Karpas-422 (cell line): Measurements from ENCODE around the gene WWC2. TPM values are rescaled to one million over a fixed set of nuclear protein-coding genes. Genes with fewer than 3 reads are reported as not detected.

ENCODE experiments used
- DNase-seq: peaks from one replicate; pipeline ENCODE4 v3.0.0-alpha.2; 2015
- H2AFZ ChIP-seq: fragments of 200-600 bp; sonication (generic); 2 replicates; pipeline ENCODE4 v1.6.1; 2014; ENCODE audit warnings: antibody characterized with exemption, low read length, mixed read lengths
- H3K27ac ChIP-seq: fragments of 200-600 bp; sonication (generic); 2 replicates; pipeline ENCODE4 v1.5.1; 2014; ENCODE audit warnings: mild to moderate bottlenecking, low read length, moderate library complexity
- H3K27me3 ChIP-seq: fragments of 200-600 bp; sonication (generic); 2 replicates; pipeline ENCODE4 v1.6.1; 2014; ENCODE audit warnings: low read length, mixed read lengths
- H3K36me3 ChIP-seq: fragments of 200-600 bp; sonication (generic); 2 replicates; pipeline ENCODE4 v1.6.1; 2014; ENCODE audit warnings: low read length, mixed read lengths; ENCODE audit not compliant: insufficient read depth
- H3K4me1 ChIP-seq: fragments of 200-600 bp; sonication (generic); 2 replicates; pipeline ENCODE4 v1.6.1; 2014; ENCODE audit warnings: mild to moderate bottlenecking, low read length, mixed read lengths
- H3K4me2 ChIP-seq: fragments of 200-600 bp; sonication (generic); 2 replicates; pipeline ENCODE4 v1.6.1; 2014; ENCODE audit warnings: low read length, low read depth, mild to moderate bottlenecking; ENCODE audit not compliant: poor library complexity, severe bottlenecking
- H3K4me3 ChIP-seq: fragments of 200-600 bp; sonication (generic); 2 replicates; pipeline ENCODE4 v1.5.1; 2014; ENCODE audit warnings: mild to moderate bottlenecking, antibody characterized with exemption, low read length, mixed read lengths
- H3K79me2 ChIP-seq: fragments of 200-600 bp; sonication (generic); 2 replicates; pipeline ENCODE4 v1.6.1; 2014; ENCODE audit warnings: mild to moderate bottlenecking, low read length, mixed read lengths
- H3K9ac ChIP-seq: fragments of 200-600 bp; sonication (generic); 2 replicates; pipeline ENCODE4 v1.6.0; 2014; ENCODE audit warnings: low read length
- H3K9me2 ChIP-seq: fragments of 200-600 bp; sonication (generic), shearing (Covaris generic); replicated peaks from 2 replicates; pipeline ENCODE4 v1.6.0; 2014; ENCODE audit warnings: mild to moderate bottlenecking, low read length, moderate library complexity; ENCODE audit not compliant: insufficient read depth
- H3K9me3 ChIP-seq: fragments of 300-700, 200-600 bp; sonication (generic); 2 replicates; pipeline ENCODE4 v1.6.1; 2014; ENCODE audit warnings: low read length, mixed read lengths
- H4K20me1 ChIP-seq: fragments of 200-600 bp; sonication (generic); 2 replicates; pipeline ENCODE4 v1.6.1; 2014; ENCODE audit warnings: mild to moderate bottlenecking, antibody characterized with exemption, low read length, low read depth; ENCODE audit not compliant: insufficient read depth
- total RNA-seq: library from RNA; depleted of rRNA; stranded (reverse); fragments of >200 nt; shearing (Covaris generic); gene quantifications from 2 replicates; pipeline ENCODE4 v1.2.3, GENCODE V29; 2014; ENCODE audit warnings: low replicate concordance

WWC2 gene
- total RNA-seq, 1 experiment from 2014 or later = not detected

DNA sequence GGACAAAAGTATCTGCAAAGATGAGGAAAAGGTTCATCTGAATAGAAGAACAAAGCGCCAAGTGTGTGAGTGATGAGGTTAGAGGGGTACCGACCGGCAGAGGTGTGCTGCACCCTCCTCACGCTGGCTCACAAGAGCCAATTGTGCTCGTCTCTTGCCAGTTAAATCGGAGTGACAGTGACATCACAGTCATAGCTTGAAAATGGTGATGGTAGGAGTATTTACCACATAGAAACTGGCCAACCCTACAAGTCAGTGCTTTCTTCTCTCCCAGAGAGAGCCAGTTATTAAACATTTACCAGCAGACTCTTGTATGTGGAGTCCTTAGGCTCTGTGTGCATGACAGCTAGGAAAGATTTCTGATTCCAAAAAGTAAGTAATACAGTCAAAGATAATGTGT, 188.6 kb downstream of the WWC2 start:
- Histone ChIP-seq H3K4me2 (no peak overlapping the region), H3K27me3 (no peaks in the 10 kb centered on the region), H4K20me1 (no peaks in the 10 kb centered on the region), H3K9ac (no peak overlapping the region), H3K9me3 (no peaks in the 10 kb centered on the region), H3K27ac (no peak overlapping the region), H3K79me2 (no peaks in the 10 kb centered on the region), H3K4me1 (no peaks in the 10 kb centered on the region), H3K9me2 (no peaks in the 10 kb centered on the region), H3K4me3 (no peak overlapping the region), H3K36me3 (no peaks in the 10 kb centered on the region), H2AFZ (no peak overlapping the region)
- no peak for DNase-seq

DNA sequence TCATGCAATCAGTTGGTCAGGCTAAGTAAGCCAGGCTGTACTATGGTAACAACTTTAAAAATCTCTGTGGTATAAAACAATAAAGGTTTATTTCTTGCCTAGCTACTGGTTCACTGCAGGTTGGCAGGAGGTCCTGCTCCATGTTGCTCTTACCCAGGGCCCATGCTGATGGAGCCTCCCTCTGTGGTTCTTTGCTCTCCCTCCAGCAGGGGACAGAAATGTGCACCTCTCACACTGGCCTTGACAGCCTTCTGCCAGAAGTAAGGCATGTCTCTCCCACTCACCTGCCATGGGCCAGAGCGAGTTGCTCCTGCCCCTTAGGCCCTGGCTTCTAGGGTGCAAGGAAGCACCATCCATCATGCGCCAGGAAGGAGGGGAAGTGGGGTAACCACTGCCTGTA, 189.9 kb downstream of the WWC2 start:
- no peak overlapping the region for H3K27ac ChIP-seq
- no peaks in the 10 kb centered on the region for H3K4me1 ChIP-seq
- H3K9me2 ChIP-seq = no peaks in the 10 kb centered on the region
- H3K4me3 ChIP-seq = no peak overlapping the region
- no peaks in the 10 kb centered on the region for H3K9me3 ChIP-seq
- H4K20me1 ChIP-seq = no peaks in the 10 kb centered on the region
- H3K4me2 ChIP-seq = no peak overlapping the region
- no peak overlapping the region for H2AFZ ChIP-seq
- H3K36me3 ChIP-seq = no peaks in the 10 kb centered on the region
- H3K9ac ChIP-seq = no peak overlapping the region
- no peaks in the 10 kb centered on the region for H3K79me2 ChIP-seq
- H3K27me3 ChIP-seq = no peaks in the 10 kb centered on the region
- DNase-seq = no peak

DNA sequence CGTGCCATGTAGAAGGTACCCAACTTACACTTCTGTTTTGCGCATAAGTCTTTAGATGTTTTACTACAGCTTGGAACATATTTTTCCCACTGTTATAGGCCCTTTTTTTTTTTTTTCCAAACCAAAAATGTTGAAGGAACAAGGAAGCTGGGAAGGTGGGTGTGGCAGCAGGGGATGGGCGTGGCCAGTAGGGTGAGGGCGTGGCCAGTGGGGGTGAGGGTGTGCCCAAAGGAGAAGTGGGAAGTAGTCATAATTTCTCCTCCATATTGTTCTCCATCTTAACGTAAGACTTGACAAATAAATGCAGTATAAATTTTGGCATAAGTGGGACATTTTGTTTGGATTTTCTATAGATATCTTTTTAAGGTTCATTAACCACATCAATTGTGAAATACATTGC, 190.6 kb downstream of the WWC2 start:
- H3K36me3 ChIP-seq = no peaks in the 10 kb centered on the region
- H2AFZ ChIP-seq = no peak overlapping the region
- H3K4me3 ChIP-seq = no peak overlapping the region
- no peaks in the 10 kb centered on the region for H3K27me3 ChIP-seq
- no peak for DNase-seq
- no peaks in the 10 kb centered on the region for H3K79me2 ChIP-seq
- H3K9me2 ChIP-seq = no peaks in the 10 kb centered on the region
- H3K4me2 ChIP-seq = no peak overlapping the region
- H4K20me1 ChIP-seq = no peaks in the 10 kb centered on the region
- no peak overlapping the region for H3K27ac ChIP-seq
- H3K9ac ChIP-seq = no peak overlapping the region
- H3K9me3 ChIP-seq = no peaks in the 10 kb centered on the region
- H3K4me1 ChIP-seq = no peaks in the 10 kb centered on the region

DNA sequence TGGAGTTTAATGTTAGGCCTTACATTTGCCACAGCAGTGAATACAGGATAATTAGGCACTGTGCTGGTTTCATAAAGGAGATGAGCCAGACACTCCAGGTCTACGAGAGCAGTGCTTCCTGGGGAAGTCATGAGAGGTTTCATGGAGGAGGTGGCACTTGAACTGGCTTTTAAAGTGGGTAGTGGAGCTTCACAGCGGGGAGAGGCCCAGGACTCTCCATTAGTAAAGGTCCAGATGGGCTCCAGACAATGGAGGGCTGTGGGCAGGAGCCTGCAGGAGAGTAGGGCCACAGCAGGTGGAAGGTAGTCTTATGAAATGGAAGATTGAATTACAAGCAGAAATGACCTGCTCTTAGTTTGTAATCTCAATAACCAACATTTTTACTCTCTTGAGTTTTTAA, 192.0 kb downstream of the WWC2 start:
- Histone ChIP-seq H3K27ac (no peak overlapping the region), H3K9ac (no peak overlapping the region), H3K4me1 (no peaks in the 10 kb centered on the region), H3K9me3 (no peaks in the 10 kb centered on the region), H3K9me2 (no peaks in the 10 kb centered on the region), H3K4me3 (no peak overlapping the region), H3K79me2 (no peaks in the 10 kb centered on the region), H4K20me1 (no peaks in the 10 kb centered on the region), H3K27me3 (no peaks in the 10 kb centered on the region), H3K36me3 (no peaks in the 10 kb centered on the region), H2AFZ (no peak overlapping the region), H3K4me2 (no peak overlapping the region)
- DNase-seq = no peak

DNA sequence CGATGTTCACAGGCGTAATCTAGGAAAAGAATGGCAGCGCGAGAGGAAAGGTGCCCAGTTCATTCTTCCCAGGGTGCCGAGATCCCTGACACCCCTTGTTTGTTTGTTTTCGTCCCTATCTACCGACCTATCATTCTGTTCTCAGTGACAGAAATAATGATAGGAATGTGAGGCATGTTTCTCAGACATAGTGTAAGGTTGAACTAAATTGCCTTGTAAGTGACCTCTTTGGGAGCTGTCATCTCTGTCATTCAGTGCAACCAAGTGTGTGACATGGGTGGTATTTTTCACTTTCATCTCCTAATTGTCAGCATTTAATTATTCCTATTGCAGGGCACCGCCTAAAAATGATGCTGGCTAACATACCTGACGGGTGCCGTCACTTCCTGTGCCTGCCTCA, 196.7 kb downstream of the WWC2 start:
- no peaks in the 10 kb centered on the region for H4K20me1 ChIP-seq
- H3K9ac ChIP-seq = no peak overlapping the region
- H3K9me3 ChIP-seq = no peaks in the 10 kb centered on the region

DNA sequence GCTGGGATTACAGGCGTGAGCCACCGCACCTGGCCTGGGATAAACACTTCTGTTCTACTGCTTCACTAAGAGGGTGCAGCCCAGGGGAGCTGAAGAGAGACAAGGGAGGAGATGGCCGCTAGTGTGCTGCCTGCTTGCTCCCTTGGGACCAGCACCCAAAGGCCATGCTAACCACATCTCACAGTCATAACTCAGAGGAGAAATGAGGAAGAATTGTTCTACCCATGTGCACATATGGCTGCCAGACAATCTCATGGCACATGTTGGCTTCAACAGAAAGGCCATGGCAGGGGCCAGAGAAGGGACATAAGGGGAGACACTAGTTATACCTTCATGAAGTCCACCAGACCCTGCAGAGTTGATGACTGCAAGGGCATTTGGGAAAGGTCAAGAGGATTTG, 198.6 kb downstream of the WWC2 start:
- Histone ChIP-seq H3K4me2 (no peak overlapping the region), H3K4me3 (no peak overlapping the region)

More for the DNA sequence above, 196.7 kb downstream of the WWC2 start:
- no peak overlapping the region for H3K27ac ChIP-seq
- H3K4me2 ChIP-seq = no peak overlapping the region
- H2AFZ ChIP-seq = no peak overlapping the region
- H3K79me2 ChIP-seq = no peaks in the 10 kb centered on the region
- H3K4me3 ChIP-seq = no peak overlapping the region
- no peaks in the 10 kb centered on the region for H3K4me1 ChIP-seq
- H3K9me2 ChIP-seq = no peaks in the 10 kb centered on the region
- H3K27me3 ChIP-seq = no peaks in the 10 kb centered on the region
- no peaks in the 10 kb centered on the region for H3K36me3 ChIP-seq
- no peak for DNase-seq

DNA sequence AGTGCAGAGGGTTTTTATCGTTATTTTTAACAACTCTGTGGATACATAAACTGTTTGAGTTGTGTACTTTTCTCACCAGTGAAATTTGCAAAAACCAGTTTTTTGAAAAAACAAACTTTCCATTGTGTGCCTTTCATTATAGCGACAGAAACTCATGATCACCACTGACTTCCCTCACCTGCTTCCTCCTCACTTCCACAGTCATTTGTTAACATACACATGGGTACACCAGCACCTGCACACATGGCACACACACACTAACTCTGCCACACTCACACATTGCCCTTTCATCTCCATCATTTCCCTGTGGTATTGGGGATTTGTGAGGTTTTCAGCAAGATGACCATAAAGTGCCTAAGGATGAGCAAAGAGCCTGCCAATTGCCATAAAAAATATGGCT, 200.4 kb downstream of the WWC2 start:
- Histone ChIP-seq H3K4me1 (no peaks in the 10 kb centered on the region), H3K36me3 (no peaks in the 10 kb centered on the region), H4K20me1 (no peaks in the 10 kb centered on the region), H2AFZ (no peak overlapping the region), H3K4me2 (no peak overlapping the region), H3K4me3 (no peak overlapping the region), H3K9ac (no peak overlapping the region), H3K9me2 (no peaks in the 10 kb centered on the region), H3K9me3 (no peaks in the 10 kb centered on the region), H3K79me2 (no peaks in the 10 kb centered on the region), H3K27ac (no peak overlapping the region), H3K27me3 (no peaks in the 10 kb centered on the region)
- no peak for DNase-seq

More for the DNA sequence above, 198.6 kb downstream of the WWC2 start:
- Histone ChIP-seq H3K27me3 (no peaks in the 10 kb centered on the region), H3K9me2 (no peaks in the 10 kb centered on the region), H2AFZ (no peak overlapping the region), H3K36me3 (no peaks in the 10 kb centered on the region), H4K20me1 (no peaks in the 10 kb centered on the region), H3K9me3 (no peaks in the 10 kb centered on the region), H3K9ac (no peak overlapping the region), H3K27ac (no peak overlapping the region), H3K4me1 (no peaks in the 10 kb centered on the region), H3K79me2 (no peaks in the 10 kb centered on the region)
- DNase-seq = no peak

DNA sequence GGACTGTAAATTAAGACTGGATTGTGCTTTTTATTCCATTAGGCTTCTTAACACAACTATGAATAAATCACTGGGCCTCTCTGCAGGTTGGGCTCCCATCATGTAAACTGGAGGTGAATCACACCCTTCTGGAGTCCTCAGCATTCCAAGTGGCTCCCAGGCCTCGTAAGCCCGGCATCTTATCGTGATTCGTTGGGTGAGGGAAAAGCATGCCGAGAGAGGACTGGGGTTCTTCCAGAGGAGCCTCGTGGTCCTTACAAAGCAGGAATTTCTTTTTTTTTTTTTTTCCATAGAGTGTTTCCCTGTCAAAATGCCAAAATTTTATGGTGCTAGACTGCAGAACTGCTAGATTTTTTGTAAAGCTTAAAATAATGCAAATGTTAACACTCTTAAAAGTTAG, 201.0 kb downstream of the WWC2 start:
- Histone ChIP-seq H3K9me3 (no peaks in the 10 kb centered on the region), H4K20me1 (no peaks in the 10 kb centered on the region), H3K27ac (no peak overlapping the region), H2AFZ (no peak overlapping the region), H3K4me1 (no peaks in the 10 kb centered on the region), H3K9me2 (no peaks in the 10 kb centered on the region), H3K4me2 (no peak overlapping the region), H3K36me3 (no peaks in the 10 kb centered on the region), H3K4me3 (no peak overlapping the region), H3K27me3 (no peaks in the 10 kb centered on the region), H3K79me2 (no peaks in the 10 kb centered on the region), H3K9ac (no peak overlapping the region)
- no peak for DNase-seq

DNA sequence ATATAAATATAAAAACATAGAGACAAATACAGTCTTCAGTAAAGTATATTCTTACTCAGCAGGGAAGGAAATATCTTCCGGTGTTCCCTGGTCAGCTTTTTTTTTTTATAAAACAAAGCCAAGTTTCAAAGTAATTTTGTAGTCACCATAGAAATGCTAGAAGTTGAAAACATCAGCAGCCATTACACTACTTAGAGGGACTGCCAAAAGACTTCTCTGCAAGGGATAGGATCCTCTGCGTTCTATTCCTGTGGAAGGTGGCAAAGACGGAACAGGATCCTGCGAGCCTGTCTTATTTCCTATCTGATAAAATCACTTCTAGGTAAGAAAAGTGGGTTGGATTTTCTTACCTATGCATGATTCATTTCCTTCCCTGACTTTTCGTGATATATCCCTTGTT, 201.6 kb downstream of the WWC2 start:
- no peak overlapping the region for H3K4me2 ChIP-seq
- H3K4me3 ChIP-seq = no peak overlapping the region
- no peaks in the 10 kb centered on the region for H3K27me3 ChIP-seq
- H3K79me2 ChIP-seq = no peaks in the 10 kb centered on the region
- no peaks in the 10 kb centered on the region for H3K9me2 ChIP-seq
- no peak overlapping the region for H3K27ac ChIP-seq
- no peaks in the 10 kb centered on the region for H3K36me3 ChIP-seq
- H3K9ac ChIP-seq = no peak overlapping the region
- H2AFZ ChIP-seq = no peak overlapping the region
- H3K9me3 ChIP-seq = no peaks in the 10 kb centered on the region
- H3K4me1 ChIP-seq = no peaks in the 10 kb centered on the region
- no peaks in the 10 kb centered on the region for H4K20me1 ChIP-seq
- DNase-seq = no peak
